Dermis blood vessel endothelial cell (primary cell): ENCODE results near the gene BCL2L2. TPM values are rescaled to one million over a fixed set of nuclear protein-coding genes. Genes with fewer than 3 reads are reported as not detected.

Experiments
- DNase-seq: peaks from one replicate; pipeline ENCODE4 v3.0.0; 2010
- total RNA-seq: library from RNA; depleted of rRNA; stranded (reverse); fragments of >200 nt; gene quantifications from 2 replicates; pipeline ENCODE4 v1.2.3, GENCODE V29; 2014

The BCL2L2 gene
- total RNA-seq, 1 donor from 2014 or later = 10.4 TPM

DNA sequence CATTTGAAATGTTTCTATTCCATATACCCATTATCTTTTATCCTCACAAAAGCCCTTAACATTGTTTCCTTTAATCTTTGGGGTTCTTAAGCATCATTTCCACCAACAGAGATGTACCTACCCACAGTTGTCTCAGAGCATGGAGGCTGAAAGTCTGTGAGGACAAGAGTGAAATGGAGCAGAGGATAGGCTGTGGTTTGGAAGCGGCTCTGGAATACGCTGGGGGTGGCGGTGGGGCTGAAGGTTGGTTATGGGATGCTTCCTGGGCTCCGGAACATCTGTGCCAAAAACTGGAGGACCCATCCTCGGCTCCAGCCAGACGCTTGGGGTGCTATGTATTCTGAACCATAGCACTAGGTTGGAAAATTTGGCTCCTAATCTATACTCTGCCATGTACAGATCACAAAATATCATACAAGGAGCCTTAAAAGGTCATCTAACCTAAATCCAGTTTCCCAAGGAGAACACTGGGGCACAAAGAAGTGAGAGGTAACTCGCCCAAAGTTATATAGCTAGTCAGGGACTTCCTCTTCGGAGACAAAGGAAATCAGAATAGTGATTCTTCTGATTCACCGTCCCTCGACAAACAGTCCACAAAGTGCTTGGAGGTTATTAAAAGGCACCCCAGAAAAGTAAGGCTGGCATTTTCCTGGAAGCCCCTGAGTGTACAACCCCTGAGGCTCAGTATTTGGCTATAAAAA is 6.5 kb upstream of the BCL2L2 start:
- DNase-seq = no peak

DNA sequence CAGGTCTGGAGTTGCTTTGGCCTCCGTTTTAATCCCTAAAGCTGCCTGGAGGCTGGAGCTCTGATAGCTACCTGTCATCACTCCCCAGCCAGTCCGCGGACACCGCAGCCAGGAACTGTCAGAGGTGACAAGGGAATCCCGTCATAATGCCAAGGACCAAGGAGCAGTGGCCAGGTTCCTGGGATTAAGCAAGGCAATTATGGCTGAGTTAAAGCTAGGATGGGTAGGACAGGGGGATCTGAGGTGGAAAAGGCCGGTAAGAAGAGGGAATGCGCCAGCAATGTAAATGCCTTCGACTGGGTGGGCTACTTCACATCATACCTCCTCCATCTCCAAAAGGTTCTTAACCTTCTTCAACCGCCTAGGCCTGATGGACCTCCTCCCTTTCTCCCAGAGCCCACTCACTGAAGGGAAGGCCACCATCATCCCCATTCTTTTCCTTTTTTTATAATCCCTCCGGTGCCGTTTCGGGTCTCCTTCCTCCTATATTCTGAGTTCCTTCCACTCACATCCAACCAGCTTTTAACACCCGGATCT is 5.9 kb upstream of the BCL2L2 start:
- DNase-seq = peak; percentile 43

DNA sequence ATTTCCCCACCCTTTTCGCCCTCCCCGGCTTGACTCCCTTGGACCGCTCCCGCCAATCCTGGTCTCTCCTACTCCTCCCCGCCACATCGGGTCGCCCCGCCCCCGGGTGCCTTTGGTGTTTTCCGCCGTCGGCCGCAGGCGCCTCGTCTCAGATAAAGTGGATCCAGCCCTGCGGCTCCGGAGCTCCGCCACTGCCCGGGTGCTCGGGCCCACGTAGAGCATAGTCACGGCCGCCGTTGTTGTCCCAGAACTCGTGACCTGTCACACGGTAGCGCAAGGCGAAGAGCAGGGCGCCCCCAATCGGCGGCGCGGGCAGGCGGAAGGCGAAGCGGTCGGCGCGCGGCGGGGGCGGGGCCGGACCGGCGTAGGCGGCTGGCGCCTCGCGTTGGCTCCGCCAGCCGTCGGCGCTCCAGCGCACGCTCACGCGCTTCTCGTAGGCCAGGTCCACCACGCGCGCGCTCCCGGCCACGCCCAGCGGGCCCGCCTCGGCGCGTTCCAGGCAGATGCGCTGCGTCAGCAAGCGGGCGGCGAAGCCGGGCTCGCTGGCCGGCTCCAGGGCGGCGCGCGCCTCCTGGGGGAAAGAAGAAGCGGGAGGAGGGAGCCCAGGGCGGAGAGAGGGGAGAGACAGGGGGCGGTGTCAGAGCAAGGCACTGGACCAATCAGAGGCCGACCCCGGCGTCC is 5.2 kb upstream of the BCL2L2 start:
- DNase-seq = peak; percentile 99

DNA sequence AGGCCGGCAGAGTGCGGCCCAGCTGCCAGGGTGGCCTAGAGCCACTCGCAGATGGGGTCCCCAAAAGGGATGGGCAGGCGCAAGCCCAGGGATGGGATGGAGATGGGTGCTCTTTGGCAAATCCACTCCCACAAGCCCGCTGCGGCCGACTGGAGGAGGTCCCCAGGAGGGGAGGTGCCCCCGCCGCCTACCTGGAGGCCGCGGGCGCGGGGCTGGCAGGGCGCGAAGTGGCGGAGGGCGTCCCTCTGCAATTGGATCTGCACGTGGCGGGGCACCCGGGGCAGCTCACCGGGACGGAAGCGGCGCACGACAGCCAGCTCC is 4.7 kb upstream of the BCL2L2 start:
- DNase-seq = no peak

DNA sequence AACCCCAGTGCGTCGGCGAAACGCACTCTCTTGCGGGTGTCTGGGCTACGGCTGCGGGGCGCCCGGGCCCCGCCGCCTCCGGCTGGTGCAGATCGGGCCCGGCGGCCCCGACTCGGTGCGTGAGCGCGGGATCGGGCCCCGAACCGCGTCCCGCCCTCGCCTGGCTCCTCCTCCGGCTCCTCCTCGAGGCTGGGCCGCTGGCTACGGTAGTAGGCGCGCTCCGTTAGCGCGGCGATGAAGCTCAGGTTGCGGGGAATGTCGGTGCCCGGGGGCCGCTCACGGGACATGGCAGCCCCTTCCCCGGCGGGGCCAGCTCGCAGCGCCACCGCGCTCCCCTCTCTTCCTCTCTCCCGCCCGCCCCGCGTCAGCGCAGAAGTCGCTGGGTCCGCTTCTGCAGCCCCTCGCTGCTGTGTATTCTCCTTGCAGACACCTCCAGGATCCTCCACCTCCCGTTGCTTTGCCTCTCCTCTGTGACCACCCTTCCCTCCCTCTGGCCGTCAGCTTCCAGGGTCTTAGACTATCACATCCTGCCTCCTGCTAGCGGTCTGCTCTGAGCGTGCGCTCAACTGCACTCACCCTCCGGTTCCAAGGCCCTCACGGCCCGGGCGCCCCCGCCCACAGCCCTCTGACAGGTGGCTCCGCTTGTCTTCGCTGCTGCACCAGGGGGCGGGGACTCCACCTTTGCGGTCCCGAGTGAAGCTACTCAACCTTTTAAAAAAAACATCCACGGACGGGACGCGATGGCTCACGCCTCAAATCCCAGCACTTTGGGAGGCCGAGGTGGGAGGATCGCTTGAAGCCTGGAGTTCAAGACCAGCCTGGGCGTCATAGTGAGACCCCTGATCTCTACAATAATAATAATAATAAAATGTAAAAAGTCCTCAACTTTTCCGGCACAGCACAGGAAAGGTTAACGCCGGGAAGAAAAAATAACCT is 4.1 kb upstream of the BCL2L2 start, which contains the start of gene PPP1R3E:
TSS of gene PPP1R3E (minus strand) at position 570 of the 936 bp plus-strand sequence. CDS start at position 287, 283 bp downstream.
- peak; percentile 64 for DNase-seq

DNA sequence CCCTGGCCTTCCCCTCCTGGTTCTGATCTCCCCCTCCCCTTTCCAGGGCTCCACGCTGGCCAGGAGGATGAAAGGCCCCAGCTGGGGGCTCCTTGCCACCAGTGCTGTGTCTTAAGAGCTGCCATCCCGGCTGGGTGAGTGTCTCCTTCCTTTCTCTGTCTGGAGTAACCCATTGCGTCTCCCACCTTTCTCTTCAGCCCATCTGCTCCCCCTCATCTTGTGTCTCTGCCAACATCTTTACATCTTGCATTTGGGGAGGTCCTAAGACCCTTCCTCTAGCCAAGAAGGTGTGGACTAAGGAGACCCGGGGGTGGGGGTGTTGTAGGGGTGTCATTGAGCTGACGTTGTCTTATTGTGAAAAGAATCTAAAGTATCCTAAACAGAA is 505 bp downstream of the BCL2L2 start:
- DNase-seq = no peak

DNA sequence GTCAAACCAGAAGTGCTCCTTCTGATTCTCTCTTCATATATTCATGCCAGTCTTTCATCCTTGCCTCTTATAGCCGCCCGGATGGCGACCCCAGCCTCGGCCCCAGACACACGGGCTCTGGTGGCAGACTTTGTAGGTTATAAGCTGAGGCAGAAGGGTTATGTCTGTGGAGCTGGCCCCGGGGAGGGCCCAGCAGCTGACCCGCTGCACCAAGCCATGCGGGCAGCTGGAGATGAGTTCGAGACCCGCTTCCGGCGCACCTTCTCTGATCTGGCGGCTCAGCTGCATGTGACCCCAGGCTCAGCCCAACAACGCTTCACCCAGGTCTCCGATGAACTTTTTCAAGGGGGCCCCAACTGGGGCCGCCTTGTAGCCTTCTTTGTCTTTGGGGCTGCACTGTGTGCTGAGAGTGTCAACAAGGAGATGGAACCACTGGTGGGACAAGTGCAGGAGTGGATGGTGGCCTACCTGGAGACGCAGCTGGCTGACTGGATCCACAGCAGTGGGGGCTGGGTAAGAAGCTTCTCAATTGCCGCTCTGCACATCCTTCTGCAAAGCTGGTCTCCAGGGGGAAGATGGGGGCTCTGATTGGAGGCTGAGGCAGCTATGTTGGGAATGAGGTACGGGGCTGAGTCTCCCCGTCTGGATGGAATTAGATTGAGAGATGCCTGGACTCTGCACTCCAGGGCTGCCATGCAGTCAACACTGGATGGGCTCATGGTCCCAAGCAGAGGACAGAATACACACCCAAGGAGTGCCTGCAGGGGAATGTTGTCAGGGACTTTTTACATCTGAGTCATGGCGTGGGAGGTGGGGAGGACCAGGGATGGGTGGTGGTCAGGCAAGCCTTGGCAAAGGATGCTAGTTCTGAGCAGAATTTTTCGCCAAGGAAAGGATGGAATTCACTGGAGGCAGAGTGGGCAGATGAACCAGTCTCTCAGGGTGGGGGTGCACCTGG is 1.3 kb downstream of the BCL2L2 start:
- DNase-seq = no peak

DNA sequence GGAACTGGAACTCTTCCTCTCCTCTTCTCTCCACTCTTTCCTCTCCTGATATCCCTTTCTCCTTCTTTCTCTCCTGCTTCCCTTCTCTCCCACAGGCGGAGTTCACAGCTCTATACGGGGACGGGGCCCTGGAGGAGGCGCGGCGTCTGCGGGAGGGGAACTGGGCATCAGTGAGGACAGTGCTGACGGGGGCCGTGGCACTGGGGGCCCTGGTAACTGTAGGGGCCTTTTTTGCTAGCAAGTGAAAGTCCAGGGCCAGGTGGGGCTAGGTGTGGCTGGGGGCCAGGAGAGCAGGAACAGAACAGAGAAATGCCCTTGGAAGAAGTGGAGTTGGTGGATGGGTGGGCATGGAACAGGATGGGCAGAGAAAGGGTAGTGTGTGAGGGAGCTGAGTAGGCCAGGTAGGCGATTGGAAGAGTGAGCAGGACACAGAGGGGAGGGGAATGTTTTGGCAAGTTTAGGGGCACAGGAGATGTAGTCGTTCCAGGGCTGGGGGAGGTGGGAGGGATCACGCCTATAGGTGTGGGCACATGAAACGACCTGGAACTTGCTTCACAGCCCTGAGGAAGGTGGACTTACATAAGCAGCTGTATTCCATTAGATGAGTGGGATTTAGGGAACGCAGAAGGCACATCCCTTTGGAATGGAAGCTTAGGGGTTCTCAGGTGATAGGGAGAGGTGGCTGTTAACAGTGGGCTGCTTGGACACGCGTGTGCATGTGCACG is 2.2 kb downstream of the BCL2L2 start:
- DNase-seq = no peak

DNA sequence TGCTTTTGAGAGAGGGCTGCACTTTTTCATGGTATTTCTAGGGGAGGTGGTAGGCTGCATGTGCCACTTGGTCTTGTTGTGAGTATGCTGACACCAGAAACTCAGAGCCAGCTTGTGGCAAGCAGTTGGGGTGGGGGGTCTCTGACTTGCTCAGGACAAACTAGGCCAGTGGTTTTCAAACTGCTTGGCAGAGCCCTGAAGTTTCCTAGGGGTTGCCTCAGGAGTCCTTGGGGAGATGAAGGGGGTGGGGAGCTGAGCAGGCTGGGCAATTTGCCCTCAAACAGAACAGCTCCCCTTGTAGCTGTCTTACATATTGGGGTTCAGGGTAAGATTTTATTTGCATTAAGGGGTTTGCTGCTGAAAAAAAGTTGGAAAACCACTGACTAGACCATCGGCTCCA is 3.9 kb downstream of the BCL2L2 start:
- DNase-seq = no peak

DNA sequence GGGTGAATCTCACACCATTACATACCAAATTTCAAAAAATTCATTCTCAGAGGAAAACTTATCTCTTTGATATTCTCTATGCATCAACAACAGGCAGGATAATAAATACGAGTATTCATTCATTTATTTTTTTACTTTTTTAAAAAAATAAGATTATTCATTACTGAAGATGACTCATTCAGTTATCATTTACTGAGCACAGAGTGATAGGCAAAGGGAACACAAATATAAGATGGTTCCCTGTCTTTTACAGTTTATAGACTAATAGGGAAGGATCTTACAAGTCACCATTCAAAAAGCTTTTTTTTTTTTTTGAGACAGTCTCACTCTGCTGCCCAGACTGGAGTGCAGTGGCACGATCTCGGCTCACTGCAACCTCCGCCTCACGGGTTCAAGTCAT is 9.7 kb downstream of the BCL2L2 start:
- DNase-seq = no peak

DNA sequence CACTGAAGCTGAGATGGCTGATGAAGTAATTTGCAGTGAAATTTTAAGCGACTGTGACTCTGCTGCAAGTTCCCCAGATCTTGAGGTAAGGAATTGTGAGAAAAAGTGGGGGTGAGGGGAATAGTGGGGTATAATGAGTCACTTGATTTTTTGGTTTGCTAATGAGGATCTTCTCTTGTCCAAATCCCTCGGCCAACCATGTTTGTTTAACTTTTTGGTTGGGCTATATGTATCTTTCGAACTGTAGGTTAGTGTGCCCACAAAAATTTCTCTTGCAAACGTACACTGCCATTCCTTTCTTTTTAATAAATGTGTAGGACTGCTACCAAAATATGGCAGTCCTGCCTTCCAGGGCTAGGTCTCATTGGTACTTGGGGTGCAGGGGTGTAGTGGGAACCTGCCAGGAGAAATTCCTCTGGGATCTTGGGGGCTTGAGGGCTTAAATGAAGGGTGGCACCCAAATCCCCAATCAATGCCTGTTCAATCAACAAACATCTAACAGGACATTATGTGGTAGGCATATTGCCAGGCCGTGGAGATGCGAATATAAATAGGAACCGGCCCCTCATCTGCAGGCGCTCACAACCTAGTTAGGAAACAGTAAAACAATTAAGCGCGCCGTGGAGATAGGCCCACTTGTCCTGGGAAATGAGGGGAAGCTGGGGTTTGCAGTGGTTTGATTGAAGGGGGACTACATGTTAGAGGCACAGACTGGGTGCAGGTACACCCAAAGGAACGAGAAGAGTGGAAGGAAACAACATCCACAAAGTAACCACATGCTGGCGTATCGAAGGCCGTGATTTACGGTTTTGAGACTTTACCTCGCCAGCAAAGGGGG is 13.3 kb downstream of the BCL2L2 start:
- DNase-seq = no peak

DNA sequence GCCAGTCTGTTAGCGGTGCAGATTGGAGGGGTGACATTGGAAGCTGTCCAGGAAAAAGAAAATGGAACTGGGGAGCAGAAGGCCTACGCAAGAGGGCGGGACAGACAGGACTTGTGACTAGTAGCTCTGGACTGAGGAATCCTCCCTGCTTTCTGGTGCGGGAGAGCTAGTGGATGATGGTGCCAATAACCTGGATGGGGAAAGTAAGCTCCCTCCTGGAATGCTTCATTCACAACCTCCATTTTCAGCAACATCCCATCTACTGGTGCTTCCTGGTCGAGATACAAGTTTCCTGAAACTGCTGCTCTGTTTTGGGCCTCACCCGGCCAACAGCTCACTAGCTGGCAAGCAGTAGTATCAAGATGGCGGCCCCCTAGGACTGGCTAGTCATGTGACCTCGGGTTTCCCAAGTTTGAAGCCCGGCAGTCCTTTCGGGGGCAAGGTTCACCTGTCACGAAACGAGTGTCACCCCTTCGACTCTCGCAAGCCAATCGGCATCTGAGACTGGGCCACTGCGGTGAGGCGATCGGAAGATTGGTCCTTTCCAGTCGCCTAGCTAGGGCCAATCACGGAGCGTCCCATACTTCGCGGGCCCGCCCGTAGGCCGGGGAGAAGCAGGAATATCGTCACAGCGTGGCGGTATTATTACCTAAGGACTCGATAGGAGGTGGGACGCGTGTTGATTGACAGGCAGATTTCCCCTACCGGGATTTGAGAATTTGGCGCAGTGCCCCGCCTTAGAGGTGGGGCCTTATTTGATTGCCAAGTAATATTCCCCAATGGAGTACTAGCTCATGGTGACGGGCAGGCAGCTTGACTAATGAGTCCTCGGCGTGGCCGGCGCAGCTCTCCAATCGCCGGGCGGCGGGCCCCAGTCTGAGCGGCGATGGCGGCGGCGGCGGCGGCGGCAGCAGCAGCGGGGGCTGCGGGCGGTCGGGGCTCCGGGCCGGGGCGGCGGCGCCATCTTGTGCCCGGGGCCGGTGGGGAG is 14.2 kb downstream of the BCL2L2 start, which contains the start of gene PABPN1:
TSS of gene PABPN1 (plus strand) at position 874 of the 988 bp plus-strand sequence. CDS start at position 887, 13 bp downstream.
- peak; percentile 100 for DNase-seq

DNA sequence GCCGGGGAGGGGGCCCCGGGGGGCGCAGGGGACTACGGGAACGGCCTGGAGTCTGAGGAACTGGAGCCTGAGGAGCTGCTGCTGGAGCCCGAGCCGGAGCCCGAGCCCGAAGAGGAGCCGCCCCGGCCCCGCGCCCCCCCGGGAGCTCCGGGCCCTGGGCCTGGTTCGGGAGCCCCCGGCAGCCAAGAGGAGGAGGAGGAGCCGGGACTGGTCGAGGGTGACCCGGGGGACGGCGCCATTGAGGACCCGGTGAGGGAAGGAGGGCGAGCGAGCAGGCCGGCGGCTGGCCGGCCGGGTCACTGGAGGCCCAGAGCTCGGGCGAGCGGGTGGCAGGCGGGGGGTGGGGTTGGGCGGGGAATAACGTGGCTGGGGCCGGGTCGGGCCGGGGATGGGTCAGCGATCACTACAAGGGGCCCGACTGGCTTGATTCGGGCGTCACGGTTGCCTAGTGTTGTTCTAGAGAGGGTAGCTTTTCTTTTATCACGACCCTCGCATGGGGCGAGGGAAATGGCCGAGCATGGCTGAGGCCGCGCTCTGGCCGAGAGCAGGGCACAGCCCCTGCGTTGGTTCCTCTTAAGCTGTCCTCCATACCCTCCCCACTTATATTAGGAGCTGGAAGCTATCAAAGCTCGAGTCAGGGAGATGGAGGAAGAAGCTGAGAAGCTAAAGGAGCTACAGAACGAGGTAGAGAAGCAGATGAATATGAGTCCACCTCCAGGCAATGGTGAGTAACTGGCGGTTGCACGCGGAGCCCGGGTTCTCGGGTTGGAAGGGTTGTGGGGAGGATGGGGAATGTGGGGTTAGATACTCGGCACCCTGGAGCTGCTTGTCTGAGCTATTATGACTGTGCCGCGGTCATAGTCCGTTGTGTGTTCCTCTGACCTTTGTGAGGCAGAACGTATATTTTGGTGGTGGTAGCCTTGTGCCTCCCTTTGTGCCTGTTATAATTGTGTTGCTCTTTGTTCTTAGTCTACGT is 15.2 kb downstream of the BCL2L2 start:
- DNase-seq = peak; percentile 58

DNA sequence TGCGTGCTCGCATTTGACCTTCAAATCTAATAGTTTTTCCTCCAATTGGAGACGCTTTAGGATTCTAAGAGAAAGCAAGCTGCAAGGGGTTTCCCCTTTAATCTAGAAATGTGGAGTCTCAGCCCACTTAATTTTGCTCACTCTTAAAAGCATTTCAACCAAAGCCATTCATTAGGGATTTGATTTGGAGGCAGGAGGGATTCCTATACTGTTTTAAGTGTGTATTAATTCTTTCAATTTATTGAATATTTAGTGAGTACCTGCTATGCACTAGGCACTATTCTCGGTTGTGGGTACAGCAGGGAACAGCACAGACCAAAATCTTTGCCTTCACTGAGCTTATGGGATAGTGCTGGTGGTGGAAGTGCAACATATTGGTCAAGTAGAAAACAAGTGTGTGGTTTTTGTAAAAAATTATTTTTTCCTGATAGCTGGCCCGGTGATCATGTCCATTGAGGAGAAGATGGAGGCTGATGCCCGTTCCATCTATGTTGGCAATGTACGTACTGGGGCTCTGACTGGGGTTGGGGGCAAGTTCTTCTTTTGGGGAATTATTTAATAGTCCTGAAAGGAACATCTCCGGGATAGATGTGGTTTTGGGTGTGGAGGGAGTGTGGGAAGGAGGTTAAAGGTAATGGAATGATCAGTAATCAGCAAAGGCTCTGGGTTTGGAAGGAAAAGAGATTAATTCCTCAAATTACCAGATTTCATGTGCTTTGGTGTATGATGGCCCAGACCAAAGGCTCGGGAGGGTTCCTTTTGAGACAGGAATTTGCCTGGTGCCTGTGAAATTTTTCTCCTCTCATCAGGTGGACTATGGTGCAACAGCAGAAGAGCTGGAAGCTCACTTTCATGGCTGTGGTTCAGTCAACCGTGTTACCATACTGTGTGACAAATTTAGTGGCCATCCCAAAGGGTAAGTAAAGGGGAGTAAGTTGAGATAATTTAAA is 16.2 kb downstream of the BCL2L2 start:
- no peak for DNase-seq

DNA sequence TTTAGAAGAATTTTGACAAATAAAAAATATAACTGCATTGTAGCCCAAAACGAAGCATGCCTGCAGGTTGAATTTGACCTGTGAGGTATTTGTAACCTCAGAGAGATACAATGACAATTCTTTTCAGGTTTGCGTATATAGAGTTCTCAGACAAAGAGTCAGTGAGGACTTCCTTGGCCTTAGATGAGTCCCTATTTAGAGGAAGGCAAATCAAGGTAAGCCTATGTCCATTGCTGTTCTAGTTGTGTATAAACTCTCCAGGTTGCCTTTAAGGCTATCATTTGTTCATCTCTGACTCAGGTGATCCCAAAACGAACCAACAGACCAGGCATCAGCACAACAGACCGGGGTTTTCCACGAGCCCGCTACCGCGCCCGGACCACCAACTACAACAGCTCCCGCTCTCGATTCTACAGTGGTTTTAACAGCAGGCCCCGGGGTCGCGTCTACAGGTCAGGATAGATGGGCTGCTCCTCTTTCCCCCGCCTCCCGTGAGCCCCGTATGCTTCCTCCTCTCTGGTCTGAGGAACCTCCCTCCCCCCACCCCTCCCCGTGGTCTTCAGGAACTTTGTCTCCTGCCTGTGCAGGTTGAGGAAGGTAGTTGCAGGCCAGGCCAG is 17.3 kb downstream of the BCL2L2 start:
- DNase-seq = no peak

DNA sequence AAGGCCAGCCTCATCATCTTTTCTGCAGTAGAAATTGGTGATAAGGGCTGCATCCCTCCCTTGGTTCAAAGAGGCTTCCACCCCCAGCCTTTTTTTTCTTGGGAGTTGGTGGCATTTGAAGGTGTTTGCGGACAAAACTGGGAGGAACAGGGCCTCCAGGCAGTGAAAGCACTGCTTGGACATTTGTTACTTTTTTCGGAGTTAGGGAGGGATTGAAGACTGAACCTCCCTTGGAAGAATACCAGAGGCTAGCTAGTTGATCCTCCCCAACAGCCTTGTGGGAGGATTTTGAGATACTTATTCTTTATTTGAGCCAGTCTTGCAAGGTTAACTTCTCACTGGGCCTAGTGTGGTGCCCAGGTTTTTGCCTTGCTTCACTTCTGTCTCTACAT is 17.8 kb downstream of the BCL2L2 start:
- no peak for DNase-seq
